Esophagus (tissue), 2 donors: Measurements from ENCODE around the gene PTPN21. TPM values are rescaled to one million over a fixed set of nuclear protein-coding genes. Genes with fewer than 3 reads are reported as not detected.

Source experiments
- H3K27ac ChIP-seq, 2 donors: one replicate each; pipeline ENCODE4 v1.5.1; 2013; ENCODE audit warnings: low read depth in 2 of 2, mild to moderate bottlenecking in 2 of 2, inconsistent platforms in 1 of 2, low read length in 1 of 2, moderate library complexity in 1 of 2
- H3K27me3 ChIP-seq, 2 donors: one replicate each; pipeline ENCODE4 v1.6.1; 2013; ENCODE audit warnings: low read length in 2 of 2, control low read depth in 1 of 2, mild to moderate bottlenecking in 1 of 2; ENCODE audit not compliant: insufficient read depth in 2 of 2, control insufficient read depth in 1 of 2
- H3K36me3 ChIP-seq, 2 donors: one replicate each; pipeline ENCODE4 v1.6.1; 2013; ENCODE audit warnings: low read length in 1 of 2; ENCODE audit not compliant: control insufficient read depth in 2 of 2, insufficient read depth in 2 of 2
- H3K4me1 ChIP-seq, 2 donors: one replicate each; pipeline ENCODE4 v1.6.1; 2013; ENCODE audit warnings: low read length in 1 of 2; ENCODE audit not compliant: control insufficient read depth in 2 of 2, insufficient read depth in 2 of 2
- H3K4me3 ChIP-seq, 2 donors: one replicate each; pipeline ENCODE4 v1.5.1; 2013; ENCODE audit warnings: low read length in 2 of 2, mild to moderate bottlenecking in 2 of 2, low read depth in 1 of 2, moderate library complexity in 1 of 2
- H3K9me3 ChIP-seq, 2 donors: one replicate each; pipeline ENCODE4 v1.6.1; 2013; ENCODE audit warnings: mild to moderate bottlenecking in 2 of 2, low read depth in 1 of 2, low read length in 1 of 2, moderate library complexity in 1 of 2; ENCODE audit not compliant: control insufficient read depth in 2 of 2, insufficient read depth in 1 of 2
- WGBS, 2 donors: extraction: QIAGEN DNeasy Blood & Tissue Kit; methylation state at CpG; one replicate each; pipeline ENCODE4 v1.1.7; 2013; 5-methylcytosine and 5-hydroxymethylcytosine counted together
- polyA plus RNA-seq, 2 donors: library from polyadenylated mRNA; stranded (reverse); fragments of 200-250 nt; gene quantifications; one replicate each; pipeline ENCODE4 v1.2.3, GENCODE V29; 2013
- donor health status: healthy with polysubstance abuse.
- donor health status: Bipolar disorder and iron deficiency.

Gene PTPN21
- polyA plus RNA-seq, 2 donors = 4.4 to 4.7 TPM

- Histone ChIP-seq H3K4me3 (no peak overlapping the region), H3K36me3 (peaks cover 0 to 7% of the 10 kb centered on the region in 2 donors), H3K27ac (no peak overlapping the region), H3K4me1 (no peaks in the 10 kb centered on the region), H3K27me3 (no peaks in the 10 kb centered on the region), H3K9me3 (no peaks in the 10 kb centered on the region)
- WGBS, 2 donors = 89% methylated on average over 6 of the region's 6 CpGs
These were observed 55.6 kb downstream of the PTPN21 start for GRCh38 chr14:88499225-88499624.

DNA sequence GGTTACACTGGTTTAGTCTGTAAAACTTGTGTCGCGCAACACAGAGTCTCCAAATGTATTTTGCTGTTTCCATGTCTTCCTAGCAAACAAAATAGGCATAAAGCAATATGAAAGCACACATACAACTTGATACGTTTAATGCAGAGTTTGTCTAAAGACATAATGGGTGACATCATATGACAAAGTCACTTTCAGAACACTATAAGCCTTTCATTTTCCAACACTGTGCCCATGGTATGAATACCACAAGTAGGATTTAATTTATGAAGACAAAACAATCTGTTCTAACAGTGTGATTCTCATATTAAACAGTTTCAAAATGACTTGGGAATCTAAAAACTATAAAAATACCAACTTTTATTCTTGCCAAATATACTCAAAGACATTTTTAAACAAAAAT, 58.4 kb downstream of the PTPN21 start:
- no peaks in the 10 kb centered on the region for H3K9me3 ChIP-seq
- no peaks in the 10 kb centered on the region for H3K4me1 ChIP-seq
- H3K27me3 ChIP-seq = no peaks in the 10 kb centered on the region
- peaks cover 0 to 11% of the 10 kb centered on the region in 2 donors for H3K36me3 ChIP-seq
- 89 to 93% methylated on average over 3 of the region's 3 CpGs for WGBS, 2 donors
- H3K27ac ChIP-seq = no peak overlapping the region
- no peak overlapping the region for H3K4me3 ChIP-seq

DNA sequence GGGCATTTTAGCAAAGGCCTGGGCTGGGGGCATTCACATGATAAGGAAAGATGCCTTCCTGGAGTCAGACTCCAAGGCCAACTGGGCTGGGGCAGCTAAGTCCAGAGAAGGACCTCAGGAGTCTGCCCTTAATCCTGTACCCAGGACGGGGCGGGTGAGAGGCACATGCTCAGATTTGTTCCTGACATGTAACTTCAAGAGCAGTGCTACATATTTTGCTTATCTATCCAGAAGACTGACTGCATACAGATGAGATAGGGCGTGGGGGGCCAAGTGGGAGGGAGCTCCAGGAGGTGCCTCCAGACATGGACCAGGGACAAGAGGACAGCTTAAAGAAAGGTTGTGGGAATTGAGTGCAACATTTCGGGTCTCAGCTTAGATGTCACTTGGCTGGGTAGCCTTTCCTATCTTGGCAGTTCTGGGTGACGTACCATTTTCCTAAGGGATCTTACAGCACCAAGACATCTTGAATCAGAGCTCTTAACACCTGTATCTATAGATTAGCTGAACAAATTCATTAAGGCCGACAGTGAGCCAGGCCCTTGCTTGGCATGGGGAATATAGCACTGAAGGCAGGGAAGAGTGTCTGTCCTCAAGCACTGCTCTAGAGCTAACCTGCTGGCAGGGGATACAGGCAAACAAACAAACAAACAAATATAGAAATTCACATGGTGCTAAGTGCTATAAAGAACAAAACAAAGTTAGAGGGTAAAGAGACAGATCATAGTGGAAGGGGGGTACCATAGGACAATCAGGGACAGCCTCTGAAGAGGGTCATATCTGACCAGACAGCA, 61.2 kb downstream of the PTPN21 start:
- Histone ChIP-seq H3K4me3 (no peak overlapping the region), H3K4me1 (peaks cover 0 to under 1% of the 10 kb centered on the region in 2 donors), H3K36me3 (peaks cover 0 to 11% of the 10 kb centered on the region in 2 donors), H3K27ac (no peak overlapping the region), H3K9me3 (no peaks in the 10 kb centered on the region), H3K27me3 (no peaks in the 10 kb centered on the region)
- WGBS, 2 donors = 79 to 87% methylated on average over 6 of the region's 6 CpGs

DNA sequence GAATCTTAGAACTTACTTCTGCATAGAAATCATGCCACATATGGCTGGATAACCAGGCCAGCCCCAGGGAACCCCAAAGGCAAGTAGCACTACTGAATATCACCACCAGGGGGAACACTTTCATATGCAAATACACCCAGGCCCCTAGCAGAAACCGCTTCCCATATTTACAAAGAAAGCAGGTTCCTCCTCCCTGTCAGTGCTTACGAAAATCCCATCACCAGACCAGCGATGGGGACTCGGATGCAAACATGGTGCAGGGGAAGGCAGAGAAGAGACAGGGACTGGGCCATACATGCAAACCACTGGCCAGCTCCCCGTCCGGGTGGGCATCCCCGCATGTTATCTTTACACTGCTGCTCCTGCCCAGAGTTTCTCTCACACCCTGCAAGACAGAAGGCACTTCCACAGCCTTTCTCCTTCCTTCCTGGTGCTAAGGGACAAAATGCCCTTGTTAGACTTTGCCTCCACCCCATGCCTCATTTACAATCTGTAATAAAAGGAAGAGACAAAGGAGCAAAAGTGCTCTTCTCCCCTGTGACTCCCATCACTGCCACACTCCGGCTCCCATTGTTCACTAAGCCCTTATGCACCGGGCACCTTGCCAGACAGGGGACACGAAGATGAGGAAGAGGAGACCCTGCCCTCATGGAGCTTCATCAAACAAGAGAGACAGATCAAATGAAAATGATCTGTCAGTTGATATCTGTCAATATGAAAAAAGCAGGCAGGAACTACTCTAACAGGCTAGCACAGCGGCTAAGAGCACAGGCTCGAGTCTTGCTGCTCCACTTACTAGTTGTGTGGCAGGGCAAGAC, 62.3 kb downstream of the PTPN21 start:
- peaks cover 0 to 2% of the 10 kb centered on the region in 2 donors for H3K4me1 ChIP-seq
- no peaks in the 10 kb centered on the region for H3K27me3 ChIP-seq
- no peaks in the 10 kb centered on the region for H3K9me3 ChIP-seq
- peaks cover 0 to 11% of the 10 kb centered on the region in 2 donors for H3K36me3 ChIP-seq
- H3K27ac ChIP-seq = no peak overlapping the region
- 52 to 64% methylated on average over 12 of the region's 12 CpGs for WGBS, 2 donors
- no peak overlapping the region for H3K4me3 ChIP-seq

DNA sequence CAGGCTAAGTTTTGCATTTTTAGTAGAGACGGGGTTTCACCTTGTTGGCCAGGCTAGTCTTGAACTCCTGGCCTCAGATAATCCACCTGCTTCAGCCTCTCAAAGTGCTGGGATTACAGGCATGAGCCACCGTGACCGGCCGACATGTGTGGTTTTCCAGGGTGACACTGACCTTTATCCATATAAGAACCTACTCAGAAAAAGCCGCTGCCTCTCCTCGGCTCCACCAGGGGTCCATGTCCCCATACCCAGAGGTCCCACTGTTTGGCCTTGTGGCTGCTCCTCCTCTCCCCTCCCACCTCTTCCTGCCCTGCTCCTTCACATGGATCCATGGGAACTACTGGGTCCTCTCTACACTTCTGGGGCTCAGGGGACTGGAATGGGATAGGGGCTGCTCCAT, 64.6 kb downstream of the PTPN21 start:
- no peak overlapping the region for H3K27ac ChIP-seq
- H3K9me3 ChIP-seq = no peaks in the 10 kb centered on the region
- no peaks in the 10 kb centered on the region for H3K27me3 ChIP-seq
- H3K36me3 ChIP-seq = peaks cover 0 to 11% of the 10 kb centered on the region in 2 donors
- H3K4me1 ChIP-seq = peaks cover 0 to 2% of the 10 kb centered on the region in 2 donors
- 93 to 97% methylated on average over 6 of the region's 6 CpGs for WGBS, 2 donors
- H3K4me3 ChIP-seq = no peak overlapping the region

GRCh38 chr14:88488897-88489296, 65.9 kb downstream of the PTPN21 start:
- Histone ChIP-seq H3K4me3 (no peak overlapping the region), H3K9me3 (no peaks in the 10 kb centered on the region), H3K4me1 (peaks cover 0 to 2% of the 10 kb centered on the region in 2 donors), H3K36me3 (peaks cover 0 to 9% of the 10 kb centered on the region in 2 donors), H3K27ac (no peak overlapping the region), H3K27me3 (no peaks in the 10 kb centered on the region)
- 48 to 52% methylated on average over 6 of the region's 6 CpGs for WGBS, 2 donors

- H3K4me3 ChIP-seq = no peak overlapping the region
- 60 to 68% methylated on average over 7 of the region's 7 CpGs for WGBS, 2 donors
- H3K27me3 ChIP-seq = no peaks in the 10 kb centered on the region
- H3K27ac ChIP-seq = peak overlapping the region; percentile 71 to 76
- peaks cover 0 to 3% of the 10 kb centered on the region in 2 donors for H3K36me3 ChIP-seq
- H3K9me3 ChIP-seq = no peaks in the 10 kb centered on the region
- peaks cover 0 to 2% of the 10 kb centered on the region in 2 donors for H3K4me1 ChIP-seq
These were observed 66.7 kb downstream of the PTPN21 start for GRCh38 chr14:88488081-88488480.

- Histone ChIP-seq H3K27ac (no peak overlapping the region), H3K27me3 (no peaks in the 10 kb centered on the region), H3K9me3 (peaks cover 0 to 8% of the 10 kb centered on the region in 2 donors), H3K4me1 (no peaks in the 10 kb centered on the region), H3K4me3 (no peak overlapping the region), H3K36me3 (peaks cover 3 to 14% of the 10 kb centered on the region in 2 donors)
- 92 to 97% methylated on average over 3 of the region's 3 CpGs for WGBS, 2 donors
These were observed 72.3 kb downstream of the PTPN21 start for GRCh38 chr14:88482524-88482923.

GRCh38 chr14:88481794-88482193, 73.0 kb downstream of the PTPN21 start:
- 80 to 81% methylated on average over 7 of the region's 7 CpGs for WGBS, 2 donors
- Histone ChIP-seq H3K36me3 (peaks cover 3 to 15% of the 10 kb centered on the region in 2 donors), H3K27me3 (no peaks in the 10 kb centered on the region), H3K4me1 (no peaks in the 10 kb centered on the region), H3K9me3 (peaks cover 0 to 8% of the 10 kb centered on the region in 2 donors), H3K27ac (no peak overlapping the region), H3K4me3 (no peak overlapping the region)
